Fibroblast of lung (primary cell): Measurements from ENCODE around the gene GPRIN3. TPM values are rescaled to one million over a fixed set of nuclear protein-coding genes. Genes with fewer than 3 reads are reported as not detected.

Experiments
- DNase-seq, 2 donors: peaks; one replicate each; pipeline versions ENCODE4 v3.0.0 to v3.0.0-alpha.2; 2010; ENCODE audit warnings: low read depth in 2 of 2
- H2AFZ ChIP-seq: 2 replicates; pipeline ENCODE4 v1.5.1; 2012; ENCODE audit warnings: low read length, control low read depth, inconsistent platforms
- H3K27ac ChIP-seq: 2 replicates; pipeline ENCODE4 v1.5.1; 2011; ENCODE audit warnings: low read length, control low read depth; ENCODE audit not compliant: insufficient read depth
- H3K27me3 ChIP-seq: 2 replicates; pipeline ENCODE4 v1.5.1; 2011; ENCODE audit warnings: mild to moderate bottlenecking, low read length; ENCODE audit not compliant: control insufficient read depth, insufficient read depth
- H3K36me3 ChIP-seq: 2 replicates; pipeline ENCODE4 v1.5.1; 2011; ENCODE audit warnings: low read length; ENCODE audit not compliant: control insufficient read depth, insufficient read depth
- H3K4me1 ChIP-seq: 2 replicates; pipeline ENCODE4 v1.5.1; 2011; ENCODE audit warnings: low read length; ENCODE audit not compliant: control insufficient read depth, insufficient read depth; ENCODE audit errors: extremely low read depth
- H3K4me2 ChIP-seq: 2 replicates; pipeline ENCODE4 v1.5.1; 2011; ENCODE audit warnings: low read length, control low read depth; ENCODE audit not compliant: insufficient read depth; ENCODE audit errors: extremely low read depth
- H3K4me3 ChIP-seq, 4 experiments: fragments of 200-600 bp in 1 of 4; sonication (generic) in 1 of 4; replicated peaks in 1 of 4; 2 replicates each; pipeline ENCODE4 v1.5.1; 2011 to 2016; ENCODE audit warnings: low read length in 4 of 4, low read depth in 3 of 4, mild to moderate bottlenecking in 3 of 4, control low read depth in 2 of 4, inconsistent platforms in 1 of 4, mixed read lengths in 1 of 4; ENCODE audit not compliant: insufficient read depth in 1 of 4; ENCODE audit errors: control extremely low read depth in 1 of 4
- H3K79me2 ChIP-seq: 2 replicates; pipeline ENCODE4 v1.5.1; 2012; ENCODE audit warnings: mild to moderate bottlenecking, low read length, inconsistent platforms; ENCODE audit not compliant: control insufficient read depth, insufficient read depth
- H3K9ac ChIP-seq: 2 replicates; pipeline ENCODE4 v1.5.1; 2011; ENCODE audit warnings: mild to moderate bottlenecking, low read length, control low read depth; ENCODE audit not compliant: insufficient read depth
- H3K9me3 ChIP-seq: 2 replicates; pipeline ENCODE4 v1.5.1; 2012; ENCODE audit warnings: low read depth, low read length; ENCODE audit not compliant: control insufficient read depth, insufficient read depth
- H4K20me1 ChIP-seq: 2 replicates; pipeline ENCODE4 v1.5.1; 2011; ENCODE audit warnings: low read length; ENCODE audit not compliant: control insufficient read depth, insufficient read depth; ENCODE audit errors: extremely low read depth
- CTCF ChIP-seq, 2 donors: IDR thresholded peaks in 1 of 2; conservative IDR thresholded peaks in 1 of 2; 1 replicate in 1 of 2; 2 replicates in 1 of 2; pipeline ENCODE4 v1.5.1; 2011 to 2012; ENCODE audit warnings: low read length in 2 of 2, control low read depth in 1 of 2, inconsistent platforms in 1 of 2, low read depth in 1 of 2, mild to moderate bottlenecking in 1 of 2
- EZH2 ChIP-seq: IDR thresholded peaks from 2 replicates; pipeline ENCODE4 v1.5.1; 2012; ENCODE audit warnings: low read length, control low read depth, mild to moderate bottlenecking; ENCODE audit errors: missing control alignments
- polyA plus RNA-seq, 2 donors: library from polyadenylated mRNA; depleted of rRNA in 1 of 2; stranded (reverse) in 1 of 2; unstranded in 1 of 2; fragments of >200 nt; gene quantifications; 2 replicates each; pipeline ENCODE4 v1.2.1, GENCODE V29; 2011 to 2012; ENCODE audit warnings: missing spikeins in 1 of 2
- total RNA-seq: library from RNA; depleted of rRNA; stranded (reverse); fragments of >200 nt; gene quantifications from 2 replicates; pipeline ENCODE4 v1.2.1, GENCODE V29; 2014

The GPRIN3 gene
- total and polyA plus RNA-seq, 2 donors (not counting 1 experiment from before 2014, with no cell fraction given) = under 0.01 to 0.01 TPM

- Histone ChIP-seq H3K27ac (no peak overlapping the region), H2AFZ (no peak overlapping the region), H4K20me1 (no peaks in the 10 kb centered on the region), H3K4me2 (no peak overlapping the region), H3K4me3 (no peak overlapping the region), H3K79me2 (no peaks in the 10 kb centered on the region), H3K4me1 (no peaks in the 10 kb centered on the region), H3K27me3 (no peaks in the 10 kb centered on the region), H3K9ac (no peak overlapping the region), H3K9me3 (no peaks in the 10 kb centered on the region), H3K36me3 (no peaks in the 10 kb centered on the region)
- no peak for DNase-seq
- no peak for TF ChIP-seq CTCF (conservative IDR thresholded peaks at IDR 0.05 in 1 of 2, IDR thresholded peaks at IDR 0.05 in 1 of 2; ENCODE audit: low read depth in 1 of 2, low read length in 2 of 2)
- TF ChIP-seq EZH2 = no peak
These were observed 91.2 kb downstream of the GPRIN3 start for GRCh38 chr4:89216422-89216821.

- H3K27ac ChIP-seq = no peak overlapping the region
- DNase-seq = no peak
- no peaks in the 10 kb centered on the region for H3K9me3 ChIP-seq
- TF ChIP-seq CTCF (conservative IDR thresholded peaks at IDR 0.05 in 1 of 2, IDR thresholded peaks at IDR 0.05 in 1 of 2; ENCODE audit: low read depth in 1 of 2, low read length in 2 of 2) = no peak
- no peak for TF ChIP-seq EZH2
- no peak overlapping the region for H3K9ac ChIP-seq
- no peak overlapping the region for H3K4me3 ChIP-seq
- H3K4me1 ChIP-seq = no peaks in the 10 kb centered on the region
- no peak overlapping the region for H2AFZ ChIP-seq
- H3K79me2 ChIP-seq = no peaks in the 10 kb centered on the region
- no peaks in the 10 kb centered on the region for H3K27me3 ChIP-seq
- no peaks in the 10 kb centered on the region for H4K20me1 ChIP-seq
- no peaks in the 10 kb centered on the region for H3K36me3 ChIP-seq
- H3K4me2 ChIP-seq = no peak overlapping the region
These were observed 91.9 kb downstream of the GPRIN3 start for GRCh38 chr4:89215736-89216135.

GRCh38 chr4:89214308-89214707 is 93.3 kb downstream of the GPRIN3 start:
- Histone ChIP-seq H3K79me2 (no peaks in the 10 kb centered on the region), H3K4me3 (no peak overlapping the region), H3K27me3 (no peaks in the 10 kb centered on the region), H3K4me2 (no peak overlapping the region), H3K9me3 (no peaks in the 10 kb centered on the region), H3K9ac (no peak overlapping the region), H4K20me1 (no peaks in the 10 kb centered on the region), H3K27ac (no peak overlapping the region), H3K4me1 (no peaks in the 10 kb centered on the region), H3K36me3 (no peaks in the 10 kb centered on the region), H2AFZ (no peak overlapping the region)
- TF ChIP-seq CTCF (conservative IDR thresholded peaks at IDR 0.05 in 1 of 2, IDR thresholded peaks at IDR 0.05 in 1 of 2; ENCODE audit: low read depth in 1 of 2, low read length in 2 of 2) (no peak), EZH2 (no peak)
- DNase-seq = no peak
